Type B pancreatic cell (in vitro differentiated cells): ENCODE results near the gene ALDH1A3. TPM values are rescaled to one million over a fixed set of nuclear protein-coding genes. Genes with fewer than 3 reads are reported as not detected.
A peak's percentile ranks its signal among the peaks of the same experiment; 100 is the strongest.

ENCODE experiments used
- DNase-seq: peaks from one replicate; pipeline ENCODE4 v3.0.0; 2021; ENCODE audit warnings: mixed read lengths; ENCODE audit not compliant: unreplicated experiment; ENCODE audit errors: extremely low spot score
- H3K27ac Mint-ChIP-seq: 2 replicates; pipeline ENCODE4 v1.8.0; 2021; ENCODE audit warnings: mild to moderate bottlenecking, mixed read lengths
- H3K27me3 Mint-ChIP-seq: 2 replicates; pipeline ENCODE4 v1.8.0; 2021; ENCODE audit warnings: mixed read lengths
- H3K36me3 Mint-ChIP-seq: 2 replicates; pipeline ENCODE4 v1.8.0; 2021; ENCODE audit warnings: mixed read lengths
- H3K4me1 Mint-ChIP-seq: one replicate; pipeline ENCODE4 v1.8.0; 2021; ENCODE audit warnings: mixed read lengths; ENCODE audit not compliant: unreplicated experiment
- H3K4me3 Mint-ChIP-seq: 2 replicates; pipeline ENCODE4 v1.8.0; 2021; ENCODE audit warnings: mild to moderate bottlenecking, mixed read lengths
- H3K9me3 Mint-ChIP-seq: 2 replicates; pipeline ENCODE4 v1.8.0; 2021; ENCODE audit warnings: mixed read lengths
- total RNA-seq: library from RNA; stranded (reverse); gene quantifications from 2 replicates; pipeline ENCODE4 v1.2.1, GENCODE V29; 2021; ENCODE audit warnings: low replicate concordance
- TF ChIP-seq, protein P1 (sequence below): fragments of 200-600 bp; sonication (generic); conservative IDR thresholded peaks from 2 replicates; pipeline ENCODE4 v1.5.0; 2021; ENCODE audit warnings: antibody characterized with exemption, mild to moderate bottlenecking

ALDH1A3 gene
- total RNA-seq, 1 donor from 2014 or later = 13.0 TPM

- TF ChIP-seq, protein P1, sequence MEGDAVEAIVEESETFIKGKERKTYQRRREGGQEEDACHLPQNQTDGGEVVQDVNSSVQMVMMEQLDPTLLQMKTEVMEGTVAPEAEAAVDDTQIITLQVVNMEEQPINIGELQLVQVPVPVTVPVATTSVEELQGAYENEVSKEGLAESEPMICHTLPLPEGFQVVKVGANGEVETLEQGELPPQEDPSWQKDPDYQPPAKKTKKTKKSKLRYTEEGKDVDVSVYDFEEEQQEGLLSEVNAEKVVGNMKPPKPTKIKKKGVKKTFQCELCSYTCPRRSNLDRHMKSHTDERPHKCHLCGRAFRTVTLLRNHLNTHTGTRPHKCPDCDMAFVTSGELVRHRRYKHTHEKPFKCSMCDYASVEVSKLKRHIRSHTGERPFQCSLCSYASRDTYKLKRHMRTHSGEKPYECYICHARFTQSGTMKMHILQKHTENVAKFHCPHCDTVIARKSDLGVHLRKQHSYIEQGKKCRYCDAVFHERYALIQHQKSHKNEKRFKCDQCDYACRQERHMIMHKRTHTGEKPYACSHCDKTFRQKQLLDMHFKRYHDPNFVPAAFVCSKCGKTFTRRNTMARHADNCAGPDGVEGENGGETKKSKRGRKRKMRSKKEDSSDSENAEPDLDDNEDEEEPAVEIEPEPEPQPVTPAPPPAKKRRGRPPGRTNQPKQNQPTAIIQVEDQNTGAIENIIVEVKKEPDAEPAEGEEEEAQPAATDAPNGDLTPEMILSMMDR = no peak
- peaks cover 8% of the 10 kb centered on the region for H3K4me1 Mint-ChIP-seq
- DNase-seq = no peak
- no peak overlapping the region for H3K27ac Mint-ChIP-seq
- H3K9me3 Mint-ChIP-seq = no peaks in the 10 kb centered on the region
- H3K4me3 Mint-ChIP-seq = peak overlapping the region; percentile 85
- peaks cover 88% of the 10 kb centered on the region for H3K27me3 Mint-ChIP-seq
- H3K36me3 Mint-ChIP-seq = no peaks in the 10 kb centered on the region
Measured at GRCh38 chr15:100880897-100881242, 1.2 kb downstream of the ALDH1A3 start.

- Mint-ChIP-seq H3K36me3 (no peaks in the 10 kb centered on the region), H3K4me1 (peaks cover 8% of the 10 kb centered on the region), H3K27me3 (peaks cover 86% of the 10 kb centered on the region), H3K4me3 (peak overlapping the region; percentile 85), H3K9me3 (no peaks in the 10 kb centered on the region), H3K27ac (no peak overlapping the region)
- no peak for DNase-seq
- TF ChIP-seq, protein P1 = no peak
Measured at GRCh38 chr15:100881573-100882336, 2.1 kb downstream of the ALDH1A3 start.

DNA sequence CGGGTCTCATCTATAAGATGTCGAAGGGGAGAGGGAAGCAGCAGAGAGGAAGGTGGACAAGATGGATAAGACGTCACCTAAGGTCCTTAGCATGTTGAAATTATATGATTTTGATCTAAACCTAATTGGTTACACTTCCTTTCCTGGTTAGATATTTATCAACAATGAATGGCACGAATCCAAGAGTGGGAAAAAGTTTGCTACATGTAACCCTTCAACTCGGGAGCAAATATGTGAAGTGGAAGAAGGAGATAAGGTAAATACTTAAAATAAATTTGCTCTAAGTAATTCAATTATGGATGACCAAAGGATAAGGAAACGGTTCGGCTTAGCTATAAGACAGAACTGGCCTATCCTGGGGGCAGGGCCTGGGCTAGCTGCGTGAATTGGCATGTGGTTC is 5.5 kb downstream of the ALDH1A3 start:
- H3K27me3 Mint-ChIP-seq = peaks cover 71% of the 10 kb centered on the region
- no peak overlapping the region for H3K27ac Mint-ChIP-seq
- no peak overlapping the region for H3K4me3 Mint-ChIP-seq
- no peaks in the 10 kb centered on the region for H3K9me3 Mint-ChIP-seq
- no peak for DNase-seq
- H3K4me1 Mint-ChIP-seq = peaks cover 15% of the 10 kb centered on the region
- no peaks in the 10 kb centered on the region for H3K36me3 Mint-ChIP-seq
- TF ChIP-seq, protein P1 = no peak

- no peaks in the 10 kb centered on the region for H3K36me3 Mint-ChIP-seq
- peaks cover 64% of the 10 kb centered on the region for H3K27me3 Mint-ChIP-seq
- TF ChIP-seq, protein P1 = no peak
- H3K9me3 Mint-ChIP-seq = no peaks in the 10 kb centered on the region
- no peak overlapping the region for H3K4me3 Mint-ChIP-seq
- H3K27ac Mint-ChIP-seq = no peak overlapping the region
- no peak for DNase-seq
- H3K4me1 Mint-ChIP-seq = peaks cover 15% of the 10 kb centered on the region
Measured at GRCh38 chr15:100885811-100886210, 6.2 kb downstream of the ALDH1A3 start.

DNA sequence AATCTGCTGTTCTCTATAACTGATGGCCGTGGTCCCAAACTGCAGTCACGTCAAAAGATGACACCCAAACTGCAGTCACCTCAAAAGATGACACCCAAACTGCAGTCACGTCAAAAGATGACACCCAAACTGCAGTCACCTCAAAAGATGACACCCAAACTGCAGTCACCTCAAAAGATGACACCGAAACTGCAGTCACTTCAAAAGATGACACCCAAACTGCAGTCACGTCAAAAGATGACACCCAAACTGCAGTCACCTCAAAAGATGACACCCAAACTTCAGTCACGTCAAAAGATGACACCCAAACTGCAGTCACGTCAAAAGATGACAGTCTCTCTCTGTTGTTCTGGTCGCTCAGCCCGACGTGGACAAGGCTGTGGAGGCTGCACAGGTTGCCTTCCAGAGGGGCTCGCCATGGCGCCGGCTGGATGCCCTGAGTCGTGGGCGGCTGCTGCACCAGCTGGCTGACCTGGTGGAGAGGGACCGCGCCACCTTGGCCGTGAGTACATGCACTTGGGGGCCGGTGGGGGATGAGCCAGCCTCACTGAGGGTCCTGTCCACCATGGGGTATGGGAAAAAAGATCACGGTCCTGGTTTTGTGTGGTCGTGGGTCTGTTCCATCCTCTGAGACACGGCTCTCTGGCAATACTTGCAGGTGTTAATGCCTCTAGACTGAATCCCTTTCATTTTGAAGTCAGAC is 7.7 kb downstream of the ALDH1A3 start:
- Mint-ChIP-seq H3K27me3 (peaks cover 52% of the 10 kb centered on the region), H3K4me3 (no peak overlapping the region)

More for the DNA sequence above, 7.7 kb downstream of the ALDH1A3 start:
- no peak for DNase-seq
- Mint-ChIP-seq H3K4me1 (peaks cover 20% of the 10 kb centered on the region), H3K36me3 (no peaks in the 10 kb centered on the region), H3K9me3 (no peaks in the 10 kb centered on the region), H3K27ac (no peak overlapping the region)
- TF ChIP-seq, protein P1 = no peak
